G401 (cell line): ENCODE data around the gene FBXW4. TPM values are rescaled to one million over a fixed set of nuclear protein-coding genes. Genes with fewer than 3 reads are reported as not detected.
"Not testable (repeated sequence)": the region's sequence is repeated elsewhere in the genome, so short reads cannot be mapped to it uniquely, and the experiment has no call there.

Experiments used
- DNase-seq: peaks from one replicate; pipeline ENCODE4 v3.0.0-alpha.2; 2015; ENCODE audit warnings: low spot score
- in situ Hi-C: cut with HindIII; loops from 2 replicates; pipeline ENCODE4 v1.10.0; 2016; ENCODE audit warnings: low sequenced_read_pairs, mixed read lengths
- total RNA-seq: library from RNA; depleted of rRNA; stranded (reverse); fragments of >200 nt; shearing (Covaris generic); gene quantifications from 2 replicates; pipeline ENCODE4 v1.2.3, GENCODE V29; 2014

FBXW4 gene
- total RNA-seq, 1 experiment from 2014 or later: 48.9 TPM

GRCh38 chr10:101666083-101666482 lies 28.9 kb downstream of the FBXW4 start:
- in situ Hi-C loops: no loop called here
- DNase-seq: no peak

- no peak for DNase-seq
- in situ Hi-C loops: no loop called here
Measured at GRCh38 chr10:101663097-101663496, 31.9 kb downstream of the FBXW4 start.

DNA sequence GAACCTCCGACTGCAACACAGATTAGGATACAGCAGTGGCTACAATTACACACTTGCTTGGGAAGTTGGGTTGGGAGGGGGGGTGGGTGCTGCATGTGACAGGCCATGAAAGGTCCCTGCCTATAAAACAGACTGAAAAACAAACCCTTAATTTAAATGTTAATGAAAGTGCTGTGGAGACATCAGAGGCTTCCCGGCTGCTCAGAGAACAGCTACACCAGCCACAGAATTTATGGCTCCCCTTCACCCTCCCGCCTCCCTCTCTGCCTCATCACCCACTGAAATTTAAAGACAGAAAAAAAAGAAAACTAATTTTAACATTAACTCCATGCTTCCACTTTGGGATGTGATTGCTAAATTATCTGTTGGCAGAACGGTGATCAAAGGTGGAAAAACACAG lies 34.7 kb downstream of the FBXW4 start:
- in situ Hi-C loops: no loop called here
- DNase-seq: no peak

DNA sequence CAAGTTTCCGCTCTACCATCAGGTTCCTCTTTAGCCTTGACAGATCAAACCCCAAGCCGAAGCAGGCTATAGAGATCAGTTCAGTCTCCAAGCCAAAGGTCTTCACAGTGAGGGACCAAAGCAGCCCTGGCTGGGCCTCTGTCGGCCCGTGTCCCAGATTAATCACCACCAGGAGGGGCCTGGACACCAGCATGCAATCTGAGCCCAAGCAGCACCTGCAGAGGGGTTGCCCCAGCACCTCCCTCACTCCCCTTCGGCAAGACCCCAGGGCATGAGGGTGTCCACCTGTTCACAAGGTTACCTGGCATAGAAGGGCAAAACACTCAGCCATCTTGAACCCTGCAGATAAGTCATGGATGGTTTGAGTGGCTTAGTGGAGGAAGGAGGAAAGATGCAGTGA lies 36.0 kb downstream of the FBXW4 start:
- DNase-seq: no peak

DNA sequence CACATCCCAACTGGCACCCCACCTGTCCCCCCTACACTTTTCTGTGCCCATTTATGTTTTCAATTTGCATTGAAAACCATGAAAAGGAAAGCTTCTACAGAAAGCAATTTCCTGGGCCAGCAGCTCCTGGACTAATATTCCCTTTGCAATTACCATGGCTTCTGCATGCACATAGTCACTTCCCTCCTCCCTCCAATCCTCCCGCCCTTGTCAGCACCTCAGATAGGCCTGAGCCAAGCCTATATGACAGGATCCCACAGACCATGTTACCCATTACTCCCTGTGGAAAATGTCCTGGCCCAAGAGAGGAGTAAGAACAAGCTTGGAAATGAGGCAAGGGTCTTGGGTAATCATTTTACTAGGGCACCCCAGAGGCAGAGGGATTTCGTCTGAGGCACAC lies 38.1 kb downstream of the FBXW4 start:
- no peak for DNase-seq
- in situ Hi-C loops: no loop called here

More for the DNA sequence above, 36.0 kb downstream of the FBXW4 start:
- in situ Hi-C loops: no loop called here

- in situ Hi-C loops: no loop called here
- DNase-seq: no peak
Measured at GRCh38 chr10:101655570-101655969, 39.4 kb downstream of the FBXW4 start.

DNA sequence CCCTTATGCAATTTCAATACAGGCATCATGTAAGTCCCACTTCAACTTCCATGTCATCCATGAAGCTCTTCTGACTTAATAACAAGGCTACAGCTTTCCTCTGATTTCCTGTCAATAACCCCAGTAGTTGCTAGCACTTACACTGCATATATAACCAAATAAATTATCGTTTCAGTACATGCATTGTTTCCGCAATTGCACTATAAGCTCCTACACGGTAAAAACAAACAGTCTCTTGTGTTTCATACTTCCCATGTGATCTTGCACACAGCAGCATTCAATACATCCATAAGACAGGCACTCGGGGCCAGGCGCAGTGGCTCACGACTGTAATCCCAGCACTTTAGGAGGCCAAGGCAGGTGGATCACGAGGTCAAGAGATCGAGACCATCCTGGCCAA lies 41.4 kb downstream of the FBXW4 start:
- DNase-seq: no peak
- in situ Hi-C loops: loop anchor here (5.0 kb wide), 1 partner anchor 39 kb away; no protein-coding TSS in a partner anchor

DNA sequence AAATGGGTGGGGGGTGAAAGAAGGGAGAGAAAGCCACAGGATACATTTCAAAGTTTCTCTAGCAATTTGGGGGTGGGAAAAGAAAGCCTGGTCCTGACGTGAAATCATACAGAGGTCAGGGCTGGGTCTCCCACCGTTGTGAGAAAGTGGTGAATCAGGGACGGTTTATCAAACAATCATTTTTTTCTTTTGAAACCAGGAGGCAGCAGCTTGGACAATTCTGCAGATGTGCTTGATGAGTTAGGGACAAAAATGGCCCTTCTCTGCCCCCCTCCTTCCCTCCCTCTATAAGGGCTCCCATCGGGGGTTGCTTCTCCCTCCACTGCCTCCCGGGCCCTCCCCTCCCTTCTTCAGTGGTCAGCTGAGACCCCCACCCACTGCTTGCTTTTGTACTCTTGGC lies 43.6 kb downstream of the FBXW4 start:
- DNase-seq: no peak
- in situ Hi-C loops: loop anchor here (5.0 kb wide), 1 partner anchor 41 kb away; no protein-coding TSS in a partner anchor

DNA sequence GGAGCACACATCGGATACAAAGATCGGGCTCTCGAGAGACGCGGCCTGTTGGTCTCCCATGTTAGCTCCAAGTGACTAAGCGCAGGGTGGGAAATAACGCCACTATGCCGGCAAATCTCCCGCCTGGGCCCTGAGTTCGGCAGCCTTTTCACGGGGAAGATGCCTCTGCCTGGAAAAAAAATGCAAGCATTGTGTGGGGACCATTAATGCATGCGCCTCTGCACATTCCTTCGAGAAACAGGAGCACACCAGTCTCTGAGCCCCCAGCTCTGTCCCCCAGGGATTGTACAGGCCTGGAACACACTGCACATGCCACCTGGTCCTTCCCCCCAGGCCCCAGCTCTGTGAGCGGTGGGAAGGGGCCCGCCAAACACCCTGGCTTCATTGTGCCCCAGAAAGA lies 44.1 kb downstream of the FBXW4 start:
- in situ Hi-C loops: loop anchor here (5.0 kb wide), 1 partner anchor 41 kb away; no protein-coding TSS in a partner anchor
- no peak for DNase-seq

GRCh38 chr10:101649525-101650085 lies 45.4 kb downstream of the FBXW4 start:
- DNase-seq: no peak
- in situ Hi-C loops: loop anchor here (5.0 kb wide), 1 partner anchor 43 kb away; no protein-coding TSS in a partner anchor

GRCh38 chr10:101647255-101647654 lies 47.7 kb downstream of the FBXW4 start:
- DNase-seq: no peak
- in situ Hi-C loops: no loop called here

DNA sequence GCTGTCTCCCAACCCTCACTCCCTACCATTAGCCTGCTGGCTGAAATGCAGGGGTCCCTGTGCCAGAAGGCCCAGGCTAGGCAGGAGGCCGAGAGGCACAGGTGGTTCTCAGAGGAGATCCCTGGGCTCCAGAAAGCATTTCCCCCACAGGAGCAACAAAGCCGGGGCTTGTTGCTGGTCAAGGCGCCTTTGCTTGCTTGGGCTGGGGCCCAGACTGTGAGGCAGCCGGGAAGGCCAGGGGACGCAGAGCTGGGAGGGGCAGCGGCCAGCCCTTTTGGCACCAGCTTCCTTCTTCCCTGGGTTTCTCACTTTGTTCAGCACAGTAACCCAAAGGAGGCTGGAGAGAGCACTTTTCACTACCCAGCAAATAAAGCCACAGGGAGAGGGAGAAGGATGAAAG lies 48.6 kb downstream of the FBXW4 start:
- DNase-seq: peak; percentile 53
- in situ Hi-C loops: no loop called here

GRCh38 chr10:101645659-101646058 lies 49.3 kb downstream of the FBXW4 start:
- DNase-seq: no peak
- in situ Hi-C loops: no loop called here

GRCh38 chr10:101644002-101644401 lies 51.0 kb downstream of the FBXW4 start:
- DNase-seq: no peak
- in situ Hi-C loops: no loop called here

- in situ Hi-C loops: no loop called here
- DNase-seq: no peak
Measured at GRCh38 chr10:101643546-101643945, 51.4 kb downstream of the FBXW4 start.

DNA sequence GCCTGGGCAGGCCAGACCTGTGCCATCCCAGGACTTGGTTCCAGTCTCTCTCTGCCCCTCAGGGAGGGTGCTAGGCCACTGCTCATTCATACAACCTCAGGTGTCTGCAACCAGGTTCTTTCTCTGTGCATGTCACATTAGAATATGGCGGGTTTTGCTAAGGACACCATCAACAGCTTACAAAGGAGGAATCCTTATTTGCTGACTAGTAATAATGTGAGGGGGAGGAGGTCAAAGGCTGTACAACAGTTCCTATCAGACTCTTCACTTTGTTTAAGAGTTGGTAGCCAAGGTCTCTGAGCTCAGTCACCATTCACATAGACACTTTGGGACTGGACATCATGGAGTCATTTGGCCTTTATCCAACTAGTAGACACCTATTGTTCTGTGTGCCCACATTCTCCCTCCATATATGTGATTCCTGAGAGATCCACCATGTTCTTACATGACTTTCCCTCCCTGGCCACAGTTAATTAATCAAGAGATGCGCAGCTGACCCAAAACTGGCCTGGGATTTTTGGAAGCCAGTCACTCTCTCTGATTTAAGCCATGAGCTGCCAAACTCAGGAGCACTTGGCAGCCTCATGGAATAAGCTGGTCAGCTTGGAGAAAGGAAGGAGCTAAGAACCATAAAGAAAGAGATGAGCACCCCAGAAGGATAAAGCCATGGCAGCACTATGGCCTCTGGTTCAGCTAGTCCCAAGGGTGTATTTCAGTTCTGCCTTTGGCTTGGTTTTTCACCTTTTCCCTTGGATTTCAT lies 55.6 kb downstream of the FBXW4 start:
- in situ Hi-C loops: no loop called here
- DNase-seq: peak; percentile 65

- in situ Hi-C loops, DNase-seq: not testable (repeated sequence)
Measured at GRCh38 chr10:101633510-101633909, 61.5 kb downstream of the FBXW4 start.

- in situ Hi-C loops: no loop called here
- DNase-seq: no peak
Measured at GRCh38 chr10:101631821-101632475, 63.0 kb downstream of the FBXW4 start.

GRCh38 chr10:101630633-101630920 lies 64.4 kb downstream of the FBXW4 start:
- in situ Hi-C loops: no loop called here

GRCh38 chr10:101629837-101630632 lies 64.9 kb downstream of the FBXW4 start:
- in situ Hi-C loops: no loop called here
- DNase-seq: no peak

More at GRCh38 chr10:101630633-101630920, 64.4 kb downstream of the FBXW4 start:
- DNase-seq: no peak
